GM12892 (cell line): ENCODE results near the gene SPTBN1.

Experiments
- POLR2A ChIP-seq: IDR thresholded peaks from 2 replicates; pipeline ENCODE4 v1.6.1; 2011; ENCODE audit warnings: low read depth, low read length, control low read depth
- TAF1 ChIP-seq: IDR thresholded peaks from 2 replicates; pipeline ENCODE4 v1.6.1; 2011; ENCODE audit warnings: low read depth, mild to moderate bottlenecking, control low read depth, low read length, borderline replicate concordance

GRCh38 chr2:54609241-54609640 is 153.1 kb downstream of the SPTBN1 start:
- no peak for TF ChIP-seq TAF1
- TF ChIP-seq POLR2A: no peak
